GM23338 (cell line): Measurements from ENCODE around the gene ZNF821.

Source experiments
- JUNB ChIP-seq: IDR thresholded peaks from one replicate; pipeline ENCODE4 v1.6.1; 2016; ENCODE audit warnings: antibody characterized with exemption; ENCODE audit not compliant: unreplicated experiment
- TF ChIP-seq, protein P1 (sequence below), 2 experiments: fragments of 200-600 bp in 1 of 2; sonication (generic) in 1 of 2; conservative IDR thresholded peaks; 2 replicates each; pipeline versions ENCODE4 v1.5.1 to v1.6.1; 2016 to 2017; ENCODE audit warnings: antibody characterized with exemption in 2 of 2, low read depth in 2 of 2, mild to moderate bottlenecking in 2 of 2, moderate library complexity in 1 of 2

DNA sequence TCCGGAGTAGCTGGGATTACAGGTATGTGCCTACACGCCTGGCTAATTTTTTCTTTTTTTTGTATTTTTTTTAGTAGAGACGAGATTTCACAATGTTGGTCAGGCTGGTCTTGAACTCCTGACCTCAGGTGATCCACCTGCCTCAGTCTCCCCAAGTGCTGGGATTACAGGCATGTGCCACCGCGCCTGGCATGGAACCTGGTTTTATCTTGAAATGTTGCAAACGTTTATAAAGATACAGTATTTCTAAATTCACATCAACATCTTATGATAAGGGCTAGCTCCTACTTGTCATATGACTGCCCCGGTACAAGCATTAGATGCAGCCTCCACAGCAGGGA, 9.9 kb upstream of the ZNF821 start:
- TF ChIP-seq JUNB, result no peak
- TF ChIP-seq, protein P1, sequence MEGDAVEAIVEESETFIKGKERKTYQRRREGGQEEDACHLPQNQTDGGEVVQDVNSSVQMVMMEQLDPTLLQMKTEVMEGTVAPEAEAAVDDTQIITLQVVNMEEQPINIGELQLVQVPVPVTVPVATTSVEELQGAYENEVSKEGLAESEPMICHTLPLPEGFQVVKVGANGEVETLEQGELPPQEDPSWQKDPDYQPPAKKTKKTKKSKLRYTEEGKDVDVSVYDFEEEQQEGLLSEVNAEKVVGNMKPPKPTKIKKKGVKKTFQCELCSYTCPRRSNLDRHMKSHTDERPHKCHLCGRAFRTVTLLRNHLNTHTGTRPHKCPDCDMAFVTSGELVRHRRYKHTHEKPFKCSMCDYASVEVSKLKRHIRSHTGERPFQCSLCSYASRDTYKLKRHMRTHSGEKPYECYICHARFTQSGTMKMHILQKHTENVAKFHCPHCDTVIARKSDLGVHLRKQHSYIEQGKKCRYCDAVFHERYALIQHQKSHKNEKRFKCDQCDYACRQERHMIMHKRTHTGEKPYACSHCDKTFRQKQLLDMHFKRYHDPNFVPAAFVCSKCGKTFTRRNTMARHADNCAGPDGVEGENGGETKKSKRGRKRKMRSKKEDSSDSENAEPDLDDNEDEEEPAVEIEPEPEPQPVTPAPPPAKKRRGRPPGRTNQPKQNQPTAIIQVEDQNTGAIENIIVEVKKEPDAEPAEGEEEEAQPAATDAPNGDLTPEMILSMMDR (conservative IDR thresholded peaks at IDR 0.05; ENCODE audit: low read depth in 2 of 2), result no peak
